OCI-LY1 (cell line): ENCODE data around the gene ARHGEF10L.

Experiments used
- CTCF ChIP-seq: fragments of 200-600 bp; sonication (generic), shearing (Covaris generic); IDR thresholded peaks from 2 replicates; pipeline ENCODE4 v1.5.1; 2017; ENCODE audit warnings: mild to moderate bottlenecking, antibody characterized with exemption, low read length, moderate library complexity, mixed read lengths
- EZH2 ChIP-seq: fragments of 200-600 bp; sonication (generic), shearing (Covaris generic); IDR thresholded peaks from 2 replicates; pipeline ENCODE4 v1.8.0; 2017; ENCODE audit warnings: borderline replicate concordance, mixed run types, mild to moderate bottlenecking, antibody characterized with exemption, low read length, moderate library complexity, mixed read lengths

GRCh38 chr1:17513131-17513530, 26.4 kb upstream of the ARHGEF10L start:
- TF ChIP-seq CTCF (no peak), EZH2 (no peak)
